ENCODE measurements around the gene NRG3.

NRG3 gene

GRCh38 chr10:81967716-81968115 lies 92.7 kb downstream of the NRG3 start:
- no peak overlapping the region for H3K4me3 ChIP-seq (replicated peaks; ENCODE audit: low read depth, low read length)
- no peak for TF ChIP-seq CTCF (IDR thresholded peaks at IDR 0.05; ENCODE audit: low read depth, low read length, missing control alignments)
- no peak for DNase-seq (ENCODE audit: extremely low read depth, low read depth)

GRCh38 chr10:81969136-81969535 lies 94.1 kb downstream of the NRG3 start:
- H3K4me3 ChIP-seq (replicated peaks; ENCODE audit: low read depth, low read length) = no peak overlapping the region
- TF ChIP-seq CTCF (IDR thresholded peaks at IDR 0.05; ENCODE audit: low read depth, low read length, missing control alignments) = no peak
- no peak for DNase-seq (ENCODE audit: extremely low read depth, low read depth)

GRCh38 chr10:81978238-81978637 lies 103.2 kb downstream of the NRG3 start:
- no peak for DNase-seq (ENCODE audit: extremely low read depth, low read depth)
- no peak overlapping the region for H3K4me3 ChIP-seq (replicated peaks; ENCODE audit: low read depth, low read length)

GRCh38 chr10:81981724-81982123 lies 106.7 kb downstream of the NRG3 start:
- no peak for DNase-seq (ENCODE audit: extremely low read depth, low read depth)
- no peak overlapping the region for H3K4me3 ChIP-seq (replicated peaks; ENCODE audit: low read depth, low read length)
- TF ChIP-seq CTCF (IDR thresholded peaks at IDR 0.05; ENCODE audit: low read depth, low read length, missing control alignments) = no peak

More at GRCh38 chr10:81978238-81978637, 103.2 kb downstream of the NRG3 start:
- TF ChIP-seq CTCF (IDR thresholded peaks at IDR 0.05; ENCODE audit: low read depth, low read length, missing control alignments) = no peak

GRCh38 chr10:81984428-81984827 lies 109.4 kb downstream of the NRG3 start:
- no peak overlapping the region for H3K4me3 ChIP-seq (replicated peaks; ENCODE audit: low read depth, low read length)
- no peak for TF ChIP-seq CTCF (IDR thresholded peaks at IDR 0.05; ENCODE audit: low read depth, low read length, missing control alignments)
- DNase-seq (ENCODE audit: extremely low read depth, low read depth) = no peak

GRCh38 chr10:81995254-81995653 lies 120.3 kb downstream of the NRG3 start:
- no peak for TF ChIP-seq CTCF (IDR thresholded peaks at IDR 0.05; ENCODE audit: low read depth, low read length, missing control alignments)
- no peak overlapping the region for H3K4me3 ChIP-seq (replicated peaks; ENCODE audit: low read depth, low read length)
- no peak for DNase-seq (ENCODE audit: extremely low read depth, low read depth)

GRCh38 chr10:81996927-81997326 lies 121.9 kb downstream of the NRG3 start:
- no peak for DNase-seq (ENCODE audit: extremely low read depth, low read depth)
- no peak for TF ChIP-seq CTCF (IDR thresholded peaks at IDR 0.05; ENCODE audit: low read depth, low read length, missing control alignments)
- H3K4me3 ChIP-seq (replicated peaks; ENCODE audit: low read depth, low read length) = no peak overlapping the region
